GDM1 (cell line): ENCODE results near the gene FCN3.

Source experiments
- DNase-seq: peaks from one replicate; lab custom pipeline; 2025; lab: John Stamatoyannopoulos, UW

Gene FCN3

DNA sequence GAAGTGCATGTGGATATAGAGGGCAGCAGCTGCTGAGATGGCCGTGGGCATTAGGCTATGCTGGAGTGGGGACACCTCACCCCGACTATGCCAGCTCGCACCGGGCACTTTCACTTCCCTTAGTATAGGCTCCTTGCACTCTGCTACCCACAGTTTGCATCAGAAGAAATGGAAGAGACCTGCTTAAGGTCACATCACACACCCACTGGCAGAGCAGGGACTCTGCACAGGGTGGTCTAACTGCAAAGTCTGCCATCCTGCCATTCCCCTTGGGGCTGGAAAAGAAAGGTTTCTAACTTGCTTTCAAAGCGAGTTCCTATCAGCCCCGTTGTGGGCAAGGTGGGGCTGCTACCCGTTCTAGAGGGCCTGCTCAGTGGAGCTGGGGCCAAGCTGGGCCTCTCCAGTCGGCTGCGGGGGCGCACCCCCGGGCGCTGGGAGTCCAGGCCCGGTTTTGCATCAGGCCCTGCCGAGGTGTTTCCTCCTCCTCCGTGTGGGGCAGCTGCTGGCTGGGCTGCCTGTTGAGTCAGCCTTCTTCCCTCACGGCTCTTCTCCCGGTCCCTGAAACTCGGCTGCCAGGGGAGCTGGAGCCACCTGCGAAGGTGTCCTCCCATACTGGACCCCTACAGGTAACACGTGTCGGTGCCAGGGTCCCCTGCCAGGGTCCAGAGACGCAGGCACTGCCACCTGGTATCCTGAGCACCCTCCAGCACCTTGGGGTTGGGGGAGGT lies 32.9 kb downstream of the FCN3 start, which contains the start of gene SYTL1:
SYTL1 (plus strand) TSS at position 498 of the 728 bp plus-strand sequence. CDS start 3,313 bp downstream, outside the sequence.
- peak; percentile 82 for DNase-seq

DNA sequence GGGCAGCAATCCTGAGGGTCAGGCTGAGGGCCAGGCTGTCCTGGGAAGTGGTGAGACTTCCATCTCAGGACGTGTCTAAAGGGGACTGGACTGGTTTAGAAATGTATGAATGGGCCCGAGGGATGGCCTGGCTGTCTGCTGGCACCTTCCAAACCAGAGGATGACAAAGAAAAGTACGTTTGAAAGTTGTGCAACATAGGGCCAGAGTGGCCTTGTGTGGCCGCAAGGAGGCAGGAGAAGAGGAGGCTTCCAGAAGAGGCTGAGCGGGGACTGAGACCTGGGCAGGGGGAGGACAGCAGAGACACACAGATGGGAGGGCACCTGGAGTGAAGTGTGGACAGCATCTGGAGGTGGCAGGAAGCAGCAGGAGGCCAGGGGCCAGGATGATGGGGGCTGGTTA lies 35.4 kb downstream of the FCN3 start:
- DNase-seq, result no peak

DNA sequence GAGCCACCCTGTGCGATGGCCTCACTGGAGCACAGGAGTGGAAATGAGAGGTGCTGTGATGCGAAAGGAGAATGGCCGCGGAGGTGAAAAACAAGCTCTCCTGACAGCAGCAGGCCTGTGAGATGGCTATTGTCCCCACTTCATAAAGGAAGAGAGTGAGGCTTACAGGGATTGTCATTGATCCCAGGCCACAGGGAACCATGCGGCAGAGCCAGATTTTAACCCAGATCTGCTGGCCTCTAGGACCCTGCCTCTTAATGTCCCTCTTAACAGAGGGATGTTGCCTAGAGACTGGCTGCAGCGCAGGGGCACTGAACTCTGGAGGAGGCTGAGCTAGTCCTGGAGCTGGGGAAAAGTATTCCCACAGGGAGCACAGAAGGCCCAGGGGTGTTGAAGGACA lies 35.9 kb downstream of the FCN3 start:
- DNase-seq, result no peak

DNA sequence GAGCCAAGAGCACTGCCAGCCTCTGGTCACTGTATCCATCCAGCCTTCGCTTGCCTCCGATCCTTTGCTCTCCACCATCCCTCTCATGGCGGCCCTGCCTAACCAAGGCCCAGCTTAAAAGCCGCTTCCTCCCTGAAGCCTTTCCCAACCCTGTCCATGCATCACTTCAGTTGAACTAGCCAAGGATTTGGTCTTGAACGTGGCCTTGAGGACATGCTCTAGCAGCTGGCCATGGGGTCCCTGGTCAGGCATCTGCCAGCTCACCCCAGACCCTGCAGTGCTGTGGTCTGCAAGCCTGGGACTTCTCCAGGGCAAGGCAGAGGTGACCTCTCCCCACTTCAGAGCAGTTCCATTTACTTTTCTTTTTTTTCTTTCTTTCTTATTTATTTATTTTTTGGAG lies 37.9 kb downstream of the FCN3 start:
- DNase-seq, result no peak

DNA sequence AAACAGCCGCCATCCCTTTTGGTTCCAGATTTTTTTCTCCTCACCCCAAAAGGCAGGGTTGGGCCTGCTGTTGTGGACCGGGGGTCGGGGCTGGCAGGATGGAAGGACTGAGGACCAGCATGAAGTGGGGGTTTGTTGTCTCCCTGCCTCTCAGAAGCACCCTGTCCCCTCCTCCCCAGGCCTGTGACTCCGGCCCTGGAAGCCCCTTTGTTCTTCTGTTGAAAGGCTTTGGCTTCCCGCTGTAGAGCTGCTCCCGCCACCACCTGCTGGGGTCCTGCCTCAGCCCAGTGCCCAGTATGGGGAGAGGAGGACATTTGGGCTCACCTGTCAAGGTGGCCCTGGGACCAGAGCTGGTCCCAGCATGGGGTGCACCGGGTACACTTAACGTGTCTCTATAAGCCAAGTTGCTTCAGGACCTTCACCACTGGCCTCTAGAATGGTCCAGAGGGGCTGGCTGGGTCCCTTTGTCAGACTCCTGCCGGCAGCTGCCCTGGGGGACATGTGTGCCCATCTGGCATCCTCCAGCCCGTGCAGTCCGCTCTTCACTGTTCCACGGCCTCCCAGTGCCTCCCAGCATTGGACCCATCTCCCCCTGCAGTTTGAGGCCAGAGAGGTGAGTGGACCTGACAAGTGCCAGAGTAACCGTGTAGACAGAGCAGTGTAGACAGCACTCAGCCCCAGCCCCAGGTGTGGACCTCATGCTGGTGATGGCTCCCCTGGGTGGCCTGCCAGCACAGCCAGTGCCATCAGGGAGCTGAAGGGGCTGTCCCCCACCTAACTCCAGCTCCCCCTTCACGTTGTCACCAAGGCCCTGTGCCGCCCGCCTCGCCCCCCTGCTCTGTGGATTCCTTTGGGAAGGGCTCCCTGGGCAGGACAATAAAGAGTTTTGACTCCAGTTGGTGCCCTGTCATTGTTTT lies 38.9 kb downstream of the FCN3 start:
- no peak for DNase-seq

DNA sequence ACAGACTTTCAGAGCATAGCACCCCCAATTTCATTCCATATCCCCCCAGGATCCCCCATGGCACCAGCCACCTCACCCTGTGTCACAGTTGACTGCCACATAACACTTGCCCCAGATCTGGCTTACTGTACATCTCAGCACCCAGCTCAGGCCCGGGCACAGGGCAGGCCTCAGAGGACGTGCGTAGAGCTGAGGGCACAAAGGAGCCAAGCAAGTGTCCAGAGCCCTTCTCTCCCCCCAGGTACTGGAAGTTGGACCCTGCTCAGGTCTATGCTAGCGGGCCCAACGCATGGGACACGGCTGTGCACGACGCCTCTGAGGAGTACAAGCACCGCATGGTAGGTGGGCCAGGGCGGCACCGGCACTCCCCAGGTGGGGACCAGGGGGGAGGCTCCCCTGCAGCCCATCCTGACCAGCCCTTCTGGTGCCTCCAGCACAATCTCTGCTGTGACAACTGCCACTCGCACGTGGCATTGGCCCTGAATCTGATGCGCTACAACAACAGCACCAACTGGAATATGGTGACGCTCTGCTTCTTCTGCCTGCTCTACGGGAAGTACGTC lies 40.8 kb downstream of the FCN3 start:
- no peak for DNase-seq

DNA sequence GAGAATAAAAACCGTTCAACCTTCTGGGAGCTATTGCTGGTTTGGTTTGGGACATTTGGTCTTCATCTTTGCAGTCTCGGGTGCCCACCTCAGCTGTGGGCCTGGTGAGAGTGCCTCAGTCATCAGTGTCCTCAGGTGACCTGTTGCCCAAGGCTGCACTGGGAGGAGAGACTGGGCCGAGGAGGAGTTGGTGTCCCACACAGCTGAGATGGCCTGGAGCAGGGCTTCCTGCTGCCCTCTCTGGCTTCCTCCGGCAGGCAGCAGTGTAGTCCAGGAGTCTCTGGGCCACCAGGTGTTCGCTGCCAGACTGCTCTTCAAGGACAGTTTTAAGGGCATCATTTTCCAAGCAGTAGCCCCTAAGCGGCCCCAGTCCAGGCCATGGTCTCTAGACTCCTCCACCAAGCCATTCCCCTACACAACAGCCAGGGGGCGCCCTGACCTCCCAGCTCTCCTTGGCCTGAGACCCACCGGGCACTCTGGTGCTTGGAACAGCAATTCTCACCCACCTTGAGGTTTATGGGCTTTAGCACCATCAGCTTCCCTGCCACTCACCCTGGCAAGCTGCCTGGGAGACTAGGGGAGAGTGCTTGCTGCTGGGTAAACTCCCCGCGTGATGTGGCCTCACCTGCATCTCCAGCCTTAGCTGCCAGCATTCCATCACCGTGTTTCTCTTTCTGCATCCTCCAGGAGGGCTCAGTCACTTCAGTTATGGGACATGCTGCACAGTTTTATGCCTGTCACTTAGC lies 41.9 kb downstream of the FCN3 start:
- DNase-seq, result peak; percentile 18

DNA sequence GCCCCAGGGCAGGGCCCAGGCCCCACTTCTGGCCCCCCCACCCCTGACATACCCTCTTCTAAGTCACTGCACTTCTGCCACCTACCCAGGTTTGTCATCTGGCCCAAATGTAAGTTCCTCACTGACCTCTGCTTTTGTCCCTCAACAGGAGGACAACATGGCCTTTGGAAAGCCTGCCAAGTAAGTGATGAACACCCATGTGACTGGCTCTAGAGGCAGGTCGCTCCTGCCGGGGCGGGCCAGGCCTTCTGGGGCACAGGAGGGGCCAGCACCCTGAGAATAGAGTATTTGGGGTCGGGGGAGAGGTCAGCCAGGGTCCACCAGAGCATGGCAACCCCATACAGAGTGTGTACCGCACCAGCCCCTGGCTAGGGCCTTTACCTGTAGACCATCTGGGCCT lies 42.7 kb downstream of the FCN3 start:
- no peak for DNase-seq

DNA sequence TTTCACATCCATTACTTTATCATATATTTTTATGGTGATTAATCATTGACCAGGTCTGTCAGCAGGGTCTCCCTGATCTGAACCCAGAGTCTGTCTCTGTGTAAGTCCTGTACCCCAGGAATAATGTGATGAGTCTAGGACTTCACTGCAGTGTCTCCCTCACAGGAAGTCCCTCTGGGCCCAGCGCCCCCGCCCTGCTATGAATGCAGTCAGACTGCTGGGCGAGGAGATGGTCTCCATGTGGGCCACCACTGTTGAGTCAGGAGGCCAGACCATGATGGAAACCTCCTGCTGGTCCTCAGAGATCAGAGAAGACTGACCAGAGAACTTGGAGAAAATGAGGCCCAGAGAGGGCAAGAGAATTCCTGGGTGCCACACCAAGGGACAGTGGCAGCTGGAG lies 43.2 kb downstream of the FCN3 start:
- no peak for DNase-seq

DNA sequence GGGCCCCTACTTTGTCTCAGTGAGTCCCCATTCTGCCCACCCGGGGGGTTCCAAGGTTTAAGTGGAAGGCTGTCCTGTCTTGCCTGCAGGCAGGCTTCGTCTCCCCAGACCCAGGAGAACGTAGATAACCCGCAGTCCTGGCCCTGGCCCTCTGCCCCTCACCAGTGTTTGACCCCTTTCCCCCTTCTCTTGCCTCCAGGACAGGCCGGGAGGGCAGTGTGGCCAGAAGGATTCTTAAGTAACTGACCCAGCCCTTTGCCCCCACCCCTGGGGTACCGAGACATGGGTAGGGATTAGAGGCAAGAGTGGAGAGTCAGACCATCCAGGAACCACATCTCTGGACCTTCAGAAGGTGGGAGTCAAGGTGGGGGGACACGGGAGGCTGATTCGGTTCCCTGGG lies 43.8 kb downstream of the FCN3 start:
- DNase-seq, result no peak

DNA sequence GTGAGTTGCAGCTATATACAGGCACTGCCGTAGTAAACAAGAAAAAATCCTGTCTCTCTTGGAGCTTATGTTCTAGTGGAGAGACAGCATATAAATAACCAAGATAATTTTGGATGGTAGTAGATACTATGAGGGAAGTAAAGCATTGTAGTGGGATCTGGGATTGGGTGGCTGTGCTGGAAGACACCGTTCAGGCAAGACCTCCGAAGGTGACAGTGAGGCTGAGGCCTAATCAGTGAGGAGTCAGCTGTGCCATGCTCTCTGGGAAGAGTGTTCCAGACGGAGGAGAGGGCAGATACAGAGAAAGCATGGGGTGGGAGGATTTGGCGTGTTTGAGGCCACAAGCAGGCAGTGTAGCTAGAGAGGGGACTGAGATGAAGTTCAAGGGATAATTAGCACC lies 46.7 kb downstream of the FCN3 start:
- DNase-seq, result no peak

DNA sequence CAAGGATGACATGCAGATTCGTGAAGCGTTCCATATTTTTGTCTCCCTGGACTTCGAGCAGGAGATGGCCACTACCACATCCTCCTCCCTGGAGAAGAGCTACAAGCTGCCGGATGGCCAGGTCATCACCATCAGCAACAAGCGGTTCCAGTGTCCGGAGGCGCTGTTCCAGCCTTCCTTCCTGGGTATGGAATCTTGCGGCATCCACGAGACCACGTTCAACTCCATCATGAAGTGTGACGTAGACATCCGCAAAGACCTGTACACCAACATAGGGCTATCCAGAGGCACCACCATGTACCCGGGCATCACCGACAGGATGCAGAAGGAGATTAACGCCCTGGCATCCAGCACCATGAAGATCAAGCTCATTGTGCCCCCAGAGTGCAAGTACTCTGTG lies 49.3 kb downstream of the FCN3 start:
- no peak for DNase-seq

DNA sequence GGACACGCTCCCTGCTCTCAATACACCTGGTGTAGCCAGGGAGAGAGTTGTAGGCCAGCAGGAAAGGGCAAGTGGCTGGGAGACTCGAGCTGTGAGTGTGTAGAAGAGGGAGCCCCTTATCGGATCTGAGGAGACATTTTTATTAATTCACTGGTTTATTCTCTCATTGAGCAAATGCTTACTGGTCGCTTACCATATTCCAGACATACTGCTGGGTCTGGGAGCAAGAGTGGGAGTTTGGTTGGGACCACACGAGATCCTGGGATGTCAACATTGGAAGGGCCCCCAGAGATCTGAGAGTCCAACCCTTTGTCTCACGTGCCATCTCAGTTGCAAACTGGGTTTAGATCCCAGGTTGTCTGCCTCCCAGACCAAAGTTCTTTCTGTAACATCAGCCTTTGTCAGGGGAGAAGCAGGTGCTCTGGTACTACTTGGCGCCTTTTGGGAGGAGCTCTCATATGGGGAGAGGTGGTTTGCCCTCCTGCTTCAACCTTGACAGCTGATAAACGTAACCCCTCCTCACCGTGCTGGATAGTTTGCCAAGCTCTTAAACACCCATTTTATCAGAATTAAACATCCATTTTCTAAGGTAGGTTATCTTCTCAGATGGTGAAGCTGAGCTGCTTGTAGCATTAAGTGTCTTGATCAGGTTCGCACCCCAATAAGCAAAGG lies 51.9 kb downstream of the FCN3 start:
- no peak for DNase-seq

DNA sequence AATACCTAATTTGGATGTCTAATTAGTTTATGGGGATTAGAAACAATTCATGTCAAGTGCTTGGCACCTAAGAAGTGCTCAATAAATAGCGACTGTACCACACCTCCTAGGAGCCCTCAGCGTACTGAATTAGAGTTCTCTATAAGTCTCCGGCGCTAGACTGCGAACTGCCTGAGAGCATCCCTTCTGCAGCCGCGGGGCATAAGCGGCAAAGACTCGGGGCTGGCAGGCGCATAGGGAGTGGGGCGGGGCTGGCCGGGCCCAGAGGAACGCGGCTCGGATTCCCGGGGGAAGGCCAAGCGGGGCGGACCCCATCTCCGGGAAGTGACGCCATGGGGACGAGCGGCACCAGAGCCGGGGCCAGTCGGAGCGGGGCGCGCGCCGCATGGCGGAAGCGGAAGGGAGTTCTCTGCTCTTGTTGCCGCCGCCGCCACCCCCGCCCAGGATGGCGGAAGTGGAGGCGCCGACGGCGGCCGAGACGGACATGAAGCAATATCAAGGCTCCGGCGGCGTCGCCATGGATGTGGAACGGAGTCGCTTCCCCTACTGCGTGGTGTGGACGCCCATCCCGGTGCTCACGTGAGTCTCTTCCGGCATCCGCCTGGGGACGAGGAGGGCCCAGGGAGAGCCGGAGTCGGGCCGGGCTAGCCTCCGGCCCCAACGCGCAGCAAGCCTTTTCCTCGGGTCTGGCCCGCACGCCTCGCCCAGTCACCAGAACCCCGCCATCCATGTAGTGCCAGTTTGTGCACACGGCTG lies 52.6 kb downstream of the FCN3 start, which contains the start of gene TMEM222:
TMEM222 (plus strand) TSS at position 351 of the 756 bp plus-strand sequence; CDS start at position 386, 35 bp downstream.
- DNase-seq, result peak; percentile 98
